Stimulated activated CD8-positive, alpha-beta memory T cell treated with anti-CD3 and anti-CD28 coated beads, Interleukin-7, amount 100 ng/mL, for 1 hour (primary cell): ENCODE results near the gene IDH2.

Experiments
- DNase-seq, 2 donors: peaks; one replicate each; pipeline ENCODE4 v3.0.0-alpha.2; 2020; ENCODE audit warnings: low read depth in 2 of 2

The IDH2 gene

GRCh38 chr15:90063770-90064247 lies 38.5 kb downstream of the IDH2 start:
- DNase-seq = no peak

- DNase-seq = no peak
These were observed 39.1 kb downstream of the IDH2 start for GRCh38 chr15:90062973-90063769.

- DNase-seq = no peak
These were observed 39.8 kb downstream of the IDH2 start for GRCh38 chr15:90062462-90062932.

- no peak for DNase-seq
These were observed 40.2 kb downstream of the IDH2 start for GRCh38 chr15:90062023-90062442.

GRCh38 chr15:90060797-90061196 lies 41.5 kb downstream of the IDH2 start:
- DNase-seq = no peak

GRCh38 chr15:90059208-90059985 lies 42.9 kb downstream of the IDH2 start:
- DNase-seq = peak; percentile 23 to 27

GRCh38 chr15:90058775-90059174 lies 43.5 kb downstream of the IDH2 start:
- no peak for DNase-seq

GRCh38 chr15:90058308-90058707 lies 44.0 kb downstream of the IDH2 start:
- DNase-seq = no peak

- no peak for DNase-seq
These were observed 45.7 kb downstream of the IDH2 start for GRCh38 chr15:90056529-90056928.

- no peak for DNase-seq
These were observed 47.1 kb downstream of the IDH2 start for GRCh38 chr15:90055182-90055581.

GRCh38 chr15:90054618-90055097 lies 47.6 kb downstream of the IDH2 start:
- DNase-seq = no peak

GRCh38 chr15:90053685-90054466 lies 48.4 kb downstream of the IDH2 start:
- no peak for DNase-seq

- DNase-seq = no peak
These were observed 50.4 kb downstream of the IDH2 start for GRCh38 chr15:90051874-90052273.

- no peak for DNase-seq
These were observed 52.3 kb downstream of the IDH2 start for GRCh38 chr15:90049666-90050604.

- no peak for DNase-seq
These were observed 53.2 kb downstream of the IDH2 start for GRCh38 chr15:90049030-90049429.

GRCh38 chr15:90047956-90048575 lies 54.2 kb downstream of the IDH2 start:
- no peak for DNase-seq

- no peak for DNase-seq
These were observed 55.3 kb downstream of the IDH2 start for GRCh38 chr15:90046911-90047392.

- DNase-seq = no peak
These were observed 56.0 kb downstream of the IDH2 start for GRCh38 chr15:90046289-90046688.

- DNase-seq = no peak
These were observed 57.3 kb downstream of the IDH2 start for GRCh38 chr15:90044916-90045371.

GRCh38 chr15:90044191-90044590 lies 58.1 kb downstream of the IDH2 start:
- DNase-seq = no peak
